Body of pancreas (tissue), 4 donors: ENCODE measurements around the gene FOXL3. TPM values are rescaled to one million over a fixed set of nuclear protein-coding genes. Genes with fewer than 3 reads are reported as not detected.

ENCODE experiments used
- ATAC-seq: fragments of 150-250 bp; one replicate; pipeline ENCODE4 v1.9.1; 2016
- DNase-seq, 4 donors: peaks; one replicate each; pipeline ENCODE4 v3.0.0-alpha.2; 2019
- H3K27ac ChIP-seq, 4 donors: fragments of 200-600 bp; sonication (generic); 1 replicate in 3 of 4; 2 replicates in 1 of 4; pipeline versions ENCODE4 v1.5.1 to v1.6.1; 2016 to 2019; ENCODE audit warnings: mild to moderate bottlenecking in 1 of 4, mixed read lengths in 1 of 4, moderate library complexity in 1 of 4
- H3K27me3 ChIP-seq, 2 donors: fragments of 200-600 bp; sonication (generic); one replicate each; pipeline ENCODE4 v1.6.0; 2016; ENCODE audit warnings: mild to moderate bottlenecking in 1 of 2
- H3K36me3 ChIP-seq, 2 donors: fragments of 200-600 bp; sonication (generic); replicated peaks in 1 of 2; 2 replicates each; pipeline ENCODE4 v1.5.1; 2016; ENCODE audit warnings: low read depth in 2 of 2; ENCODE audit not compliant: insufficient read depth in 1 of 2
- H3K4me1 ChIP-seq: fragments of 200-600 bp; sonication (generic); one replicate; pipeline ENCODE4 v1.6.0; 2016
- H3K4me3 ChIP-seq, 2 donors: fragments of 200-600 bp; sonication (generic); 1 replicate in 1 of 2; 2 replicates in 1 of 2; pipeline ENCODE4 v1.5.1; 2016 to 2019
- H3K9me3 ChIP-seq, 3 donors: fragments of 200-600 bp; sonication (generic); 1 replicate in 2 of 3; 2 replicates in 1 of 3; pipeline ENCODE4 v1.5.1; 2016
- CTCF ChIP-seq, 7 experiments: fragments of 450-650 bp in 4 of 7; fragments of 200-600 bp in 3 of 7; sonication (generic) in 3 of 7; IDR thresholded peaks; one replicate each; pipeline ENCODE4 v1.5.1; 2016 to 2019; ENCODE audit warnings: antibody characterized with exemption in 7 of 7
- POLR2A ChIP-seq, 3 donors: fragments of 450-650 bp; IDR thresholded peaks; one replicate each; pipeline ENCODE4 v1.6.1; 2016; ENCODE audit warnings: antibody characterized with exemption in 3 of 3, mild to moderate bottlenecking in 2 of 3
- WGBS, 2 donors: methylation state at CpG; one replicate each; pipeline ENCODE4 v1.1.5; 2017; 5-methylcytosine and 5-hydroxymethylcytosine counted together
- intact Hi-C: fragments of 100-400 bp; cut with DNase I; formaldehyde crosslinking; loops from one replicate; pipeline ENCODE4 v1.15.1; 2023
- total RNA-seq, 2 donors: library from RNA; depleted of rRNA; stranded (reverse); fragments of >200 nt; gene quantifications; one replicate each; pipeline ENCODE4 v1.1.0, GENCODE V29; 2016

FOXL3 gene
- total RNA-seq, 2 donors from 2014 or later, result not detected

GRCh38 chr7:289209-289755 is 688 bp upstream of the FOXL3 start:
- H3K27me3 ChIP-seq, result peaks cover 0 to 33% of the 10 kb centered on the region in 2 donors
- H3K36me3 ChIP-seq, result no peaks in the 10 kb centered on the region
- H3K9me3 ChIP-seq, result no peaks in the 10 kb centered on the region
- ATAC-seq (no peak), DNase-seq (no peak)
- TF ChIP-seq CTCF (IDR thresholded peaks at IDR 0.05), result no peak
- TF ChIP-seq POLR2A (IDR thresholded peaks at IDR 0.05), result no peak
- peaks cover 15% of the 10 kb centered on the region for H3K4me1 ChIP-seq
- H3K27ac ChIP-seq, result no peak overlapping the region
- H3K4me3 ChIP-seq, result no peak overlapping the region
- WGBS, 2 donors, result 11 to 12% methylated on average over 15 to 41 of the region's 46 CpGs
- intact Hi-C loops, result no loop called here

GRCh38 chr7:290554-291372 is 793 bp downstream of the FOXL3 start:
- WGBS, 2 donors, result 7 to 29% methylated on average over 3 to 79 of the region's 102 CpGs
- no peaks in the 10 kb centered on the region for H3K9me3 ChIP-seq
- peak; percentile 23 for ATAC-seq
- intact Hi-C loops, result loop anchor here (10.0 kb wide), 1 partner anchor 64 kb away; no protein-coding TSS in a partner anchor
- no peaks in the 10 kb centered on the region for H3K36me3 ChIP-seq
- no peak overlapping the region for H3K27ac ChIP-seq
- peaks cover 15% of the 10 kb centered on the region for H3K4me1 ChIP-seq
- TF ChIP-seq POLR2A (IDR thresholded peaks at IDR 0.05) (no peak), CTCF (IDR thresholded peaks at IDR 0.05) (no peak)
- no peak overlapping the region for H3K4me3 ChIP-seq
- DNase-seq, result peak in 1 of 4 donors; percentile 29
- peaks cover 0 to 36% of the 10 kb centered on the region in 2 donors for H3K27me3 ChIP-seq

GRCh38 chr7:291373-292092 is 1.6 kb downstream of the FOXL3 start:
- no peak overlapping the region for H3K27ac ChIP-seq
- DNase-seq, result no peak
- H3K36me3 ChIP-seq, result no peaks in the 10 kb centered on the region
- H3K4me3 ChIP-seq, result no peak overlapping the region
- H3K4me1 ChIP-seq, result peaks cover 15% of the 10 kb centered on the region
- H3K9me3 ChIP-seq, result no peaks in the 10 kb centered on the region
- H3K27me3 ChIP-seq, result peaks cover 0 to 36% of the 10 kb centered on the region in 2 donors
- intact Hi-C loops, result loop anchor here (10.0 kb wide), 1 partner anchor 63 kb away; no protein-coding TSS in a partner anchor
- no peak for ATAC-seq
- no peak for TF ChIP-seq CTCF (IDR thresholded peaks at IDR 0.05)
- no peak for TF ChIP-seq POLR2A (IDR thresholded peaks at IDR 0.05)
- 63 to 64% methylated on average over 10 to 15 of the region's 21 CpGs for WGBS, 2 donors

GRCh38 chr7:292226-292625 is 2.3 kb downstream of the FOXL3 start:
- Histone ChIP-seq H3K27ac (no peak overlapping the region), H3K4me3 (no peak overlapping the region), H3K36me3 (no peaks in the 10 kb centered on the region), H3K9me3 (no peaks in the 10 kb centered on the region), H3K27me3 (peaks cover 0 to 36% of the 10 kb centered on the region in 2 donors), H3K4me1 (peaks cover 15% of the 10 kb centered on the region)
- intact Hi-C loops, result loop anchor here (10.0 kb wide), 1 partner anchor 63 kb away; no protein-coding TSS in a partner anchor
- TF ChIP-seq POLR2A (IDR thresholded peaks at IDR 0.05) (no peak), CTCF (IDR thresholded peaks at IDR 0.05) (no peak)
- 54 to 57% methylated on average over 7 of the region's 7 CpGs for whole genome bisulfite sequencing, 2 donors
- DNase-seq (no peak), ATAC-seq (no peak)
